Measurements from ENCODE around the gene ITGB2.

Gene ITGB2

DNA sequence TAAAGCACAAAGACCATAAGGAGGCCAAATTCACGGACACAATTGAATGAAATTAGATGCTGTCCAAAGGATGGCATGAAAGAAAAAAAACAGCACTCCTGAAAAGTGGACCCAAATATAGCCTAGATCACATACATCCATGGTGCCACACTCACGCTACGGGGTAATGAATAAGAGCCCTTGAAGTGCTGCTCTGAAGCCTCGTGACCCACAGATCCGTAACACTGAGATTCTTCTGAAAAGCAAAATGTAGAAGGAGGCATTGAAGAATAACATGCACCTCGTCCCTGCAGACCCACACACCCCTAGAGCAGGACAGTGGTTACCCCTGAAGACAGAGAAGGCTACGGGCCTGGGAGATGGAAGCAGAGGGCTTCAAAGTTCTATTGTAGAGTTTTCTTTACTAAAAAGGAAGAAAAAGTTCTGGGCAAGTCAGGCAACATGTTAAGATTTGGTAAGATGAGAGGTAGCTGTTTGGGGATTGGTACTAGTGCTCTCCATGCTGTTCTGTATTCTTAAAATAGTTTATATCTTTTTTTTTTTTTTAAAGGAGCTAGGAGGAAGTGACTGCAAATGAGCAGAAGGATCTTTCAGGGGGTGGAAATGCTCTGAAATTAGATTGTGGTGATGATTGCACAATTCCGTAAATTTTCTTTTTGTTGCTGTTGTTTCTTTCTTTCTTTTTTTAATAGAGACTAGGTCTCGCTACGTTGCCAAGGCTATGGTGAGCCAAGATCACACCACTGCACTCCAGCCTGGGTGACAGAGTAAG, 4.1 kb upstream of the ITGB2 start:
- H2AFZ ChIP-seq = no peak overlapping the region
- H3K4me2 ChIP-seq (ENCODE audit: low read length) = no peak overlapping the region
- TF ChIP-seq, protein P1, sequence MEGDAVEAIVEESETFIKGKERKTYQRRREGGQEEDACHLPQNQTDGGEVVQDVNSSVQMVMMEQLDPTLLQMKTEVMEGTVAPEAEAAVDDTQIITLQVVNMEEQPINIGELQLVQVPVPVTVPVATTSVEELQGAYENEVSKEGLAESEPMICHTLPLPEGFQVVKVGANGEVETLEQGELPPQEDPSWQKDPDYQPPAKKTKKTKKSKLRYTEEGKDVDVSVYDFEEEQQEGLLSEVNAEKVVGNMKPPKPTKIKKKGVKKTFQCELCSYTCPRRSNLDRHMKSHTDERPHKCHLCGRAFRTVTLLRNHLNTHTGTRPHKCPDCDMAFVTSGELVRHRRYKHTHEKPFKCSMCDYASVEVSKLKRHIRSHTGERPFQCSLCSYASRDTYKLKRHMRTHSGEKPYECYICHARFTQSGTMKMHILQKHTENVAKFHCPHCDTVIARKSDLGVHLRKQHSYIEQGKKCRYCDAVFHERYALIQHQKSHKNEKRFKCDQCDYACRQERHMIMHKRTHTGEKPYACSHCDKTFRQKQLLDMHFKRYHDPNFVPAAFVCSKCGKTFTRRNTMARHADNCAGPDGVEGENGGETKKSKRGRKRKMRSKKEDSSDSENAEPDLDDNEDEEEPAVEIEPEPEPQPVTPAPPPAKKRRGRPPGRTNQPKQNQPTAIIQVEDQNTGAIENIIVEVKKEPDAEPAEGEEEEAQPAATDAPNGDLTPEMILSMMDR (IDR thresholded peaks at IDR 0.05) = no peak
- H3K36me3 ChIP-seq (ENCODE audit: control insufficient read depth, insufficient read depth, low read length) = no peaks in the 10 kb centered on the region
- H3K27ac ChIP-seq = no peak overlapping the region
- H3K79me2 ChIP-seq = no peaks in the 10 kb centered on the region
- H3K27me3 ChIP-seq (ENCODE audit: control insufficient read depth, insufficient read depth, low read length) = peaks cover 5% of the 10 kb centered on the region
- no peak overlapping the region for H3K9ac ChIP-seq
- no peaks in the 10 kb centered on the region for H3K9me3 ChIP-seq (ENCODE audit: control insufficient read depth, low read length)
- H3K4me3 ChIP-seq (ENCODE audit: low read depth, low read length) = no peak overlapping the region
- H3K4me1 ChIP-seq = no peaks in the 10 kb centered on the region

DNA sequence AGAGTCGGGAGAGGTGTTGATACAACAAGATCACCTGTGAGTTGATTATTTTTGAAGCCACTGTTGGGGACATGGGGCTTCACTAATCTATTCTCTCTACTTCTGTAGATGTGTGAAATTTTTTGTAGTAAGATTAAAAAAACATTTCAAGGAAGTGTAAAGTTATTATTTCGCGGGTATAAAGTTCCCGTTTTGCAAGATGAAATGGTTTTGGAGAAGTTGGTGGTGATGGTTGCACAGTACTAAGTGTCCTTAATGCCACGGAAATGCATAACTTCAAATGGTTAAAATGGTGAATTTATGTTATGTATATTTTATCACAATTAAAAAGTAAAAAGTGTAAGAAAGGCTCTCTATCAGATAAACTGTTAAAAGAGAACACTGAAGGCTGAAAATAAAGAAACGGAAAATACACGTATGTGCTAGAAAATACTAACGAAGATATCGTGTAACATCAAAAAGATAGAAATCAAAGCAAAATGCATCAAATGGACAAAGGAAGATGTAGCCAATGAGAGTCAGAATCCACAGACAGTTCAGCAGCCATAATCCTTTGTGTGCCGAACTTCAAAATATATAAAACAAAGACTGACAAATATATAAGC, 2.9 kb upstream of the ITGB2 start:
- Histone ChIP-seq H3K27me3 (ENCODE audit: control insufficient read depth, insufficient read depth, low read length) (peaks cover 5% of the 10 kb centered on the region), H3K4me1 (no peaks in the 10 kb centered on the region), H2AFZ (no peak overlapping the region), H3K9me3 (ENCODE audit: control insufficient read depth, low read length) (no peaks in the 10 kb centered on the region), H3K36me3 (ENCODE audit: control insufficient read depth, insufficient read depth, low read length) (no peaks in the 10 kb centered on the region), H3K9ac (no peak overlapping the region), H3K79me2 (no peaks in the 10 kb centered on the region), H3K4me3 (ENCODE audit: low read depth, low read length) (no peak overlapping the region), H3K4me2 (ENCODE audit: low read length) (no peak overlapping the region), H3K27ac (no peak overlapping the region)
- TF ChIP-seq, protein P1 (IDR thresholded peaks at IDR 0.05) = no peak

DNA sequence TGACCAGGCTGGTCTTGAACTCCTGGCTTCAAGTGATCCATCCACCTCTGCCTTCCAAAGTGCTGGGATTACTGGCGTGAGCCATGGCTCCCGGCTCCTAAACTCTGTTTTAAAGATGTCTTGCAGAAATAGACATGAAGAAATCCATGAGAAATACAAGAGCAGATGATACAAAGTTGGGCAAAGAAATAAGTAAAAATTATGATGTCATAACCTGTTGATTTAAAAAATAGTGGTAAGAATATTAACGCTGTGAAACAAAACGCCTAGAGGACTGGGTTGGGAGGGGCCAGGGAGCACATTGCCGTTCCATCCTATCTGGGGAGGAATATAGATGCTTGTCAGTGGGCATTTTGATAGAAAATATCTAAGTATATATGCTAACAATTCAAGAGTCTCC, 1.2 kb upstream of the ITGB2 start:
- no peak overlapping the region for H3K4me3 ChIP-seq (ENCODE audit: low read depth, low read length)
- H3K27ac ChIP-seq = no peak overlapping the region
- TF ChIP-seq, protein P1 (IDR thresholded peaks at IDR 0.05) = no peak
- H3K79me2 ChIP-seq = no peaks in the 10 kb centered on the region
- H3K9me3 ChIP-seq (ENCODE audit: control insufficient read depth, low read length) = no peaks in the 10 kb centered on the region
- H3K4me1 ChIP-seq = no peaks in the 10 kb centered on the region
- H2AFZ ChIP-seq = no peak overlapping the region
- H3K4me2 ChIP-seq (ENCODE audit: low read length) = no peak overlapping the region
- H3K36me3 ChIP-seq (ENCODE audit: control insufficient read depth, insufficient read depth, low read length) = no peaks in the 10 kb centered on the region
- no peaks in the 10 kb centered on the region for H3K27me3 ChIP-seq (ENCODE audit: control insufficient read depth, insufficient read depth, low read length)
- H3K9ac ChIP-seq = no peak overlapping the region

DNA sequence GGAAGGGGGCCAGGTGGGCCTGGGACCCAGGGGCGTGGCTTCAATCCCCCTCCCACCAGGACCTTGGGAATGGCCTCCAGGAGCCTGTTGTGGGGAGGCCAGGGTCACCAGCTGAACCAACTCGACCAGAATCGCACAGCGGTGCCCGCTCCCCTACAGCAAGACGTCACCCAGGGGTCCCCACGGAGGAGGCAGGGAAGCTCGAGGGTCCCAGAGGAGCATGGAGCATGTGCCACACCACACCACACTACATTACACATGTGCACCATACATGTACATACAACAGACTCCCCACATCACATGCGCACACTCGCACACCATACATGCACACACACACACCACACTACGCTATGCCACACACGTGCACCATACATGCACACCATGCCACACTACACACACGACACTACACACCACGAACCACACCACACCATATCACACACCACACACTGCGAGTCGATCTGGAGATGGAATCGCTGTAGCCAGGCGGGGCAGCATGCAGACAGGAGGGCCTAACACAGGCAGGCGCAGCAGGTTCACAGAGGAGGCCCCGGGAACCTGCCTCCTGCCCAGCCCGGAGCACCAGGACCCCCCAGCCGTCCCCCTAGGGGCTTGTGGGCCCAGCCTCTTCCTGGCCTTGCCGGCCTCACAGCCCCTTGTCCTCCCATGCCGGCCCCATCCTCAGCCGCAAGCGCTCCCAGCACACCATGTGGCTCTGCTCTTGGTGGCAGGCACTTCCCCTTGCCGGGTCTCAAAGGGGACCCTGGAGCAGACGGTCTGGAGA, 596 bp downstream of the ITGB2 start:
- Histone ChIP-seq H3K27ac (no peak overlapping the region), H3K4me3 (ENCODE audit: low read depth, low read length) (no peak overlapping the region), H3K4me1 (no peaks in the 10 kb centered on the region), H3K79me2 (no peaks in the 10 kb centered on the region), H3K36me3 (ENCODE audit: control insufficient read depth, insufficient read depth, low read length) (no peaks in the 10 kb centered on the region), H3K9me3 (ENCODE audit: control insufficient read depth, low read length) (no peaks in the 10 kb centered on the region), H3K9ac (no peak overlapping the region), H3K27me3 (ENCODE audit: control insufficient read depth, insufficient read depth, low read length) (no peaks in the 10 kb centered on the region), H2AFZ (no peak overlapping the region), H3K4me2 (ENCODE audit: low read length) (no peak overlapping the region)
- TF ChIP-seq, protein P1 (IDR thresholded peaks at IDR 0.05) = no peak
